Mesendoderm (in vitro differentiated cells): ENCODE data around the gene NIPAL4.
A peak's percentile ranks its signal among the peaks of the same experiment; 100 is the strongest.

ENCODE experiments used
- DNase-seq: peaks from one replicate; pipeline ENCODE4 v3.0.0; 2013
- H2AK5ac ChIP-seq: 2 replicates; pipeline ENCODE4 v1.6.1; 2013; ENCODE audit warnings: low read length, inconsistent platforms
- H2BK120ac ChIP-seq: 2 replicates; pipeline ENCODE4 v1.6.1; 2013; ENCODE audit warnings: low read depth, mild to moderate bottlenecking, low read length, moderate library complexity, mixed read lengths
- H2BK15ac ChIP-seq: replicated peaks from 2 replicates; pipeline ENCODE4 v1.6.1; 2013; ENCODE audit warnings: low read depth, mild to moderate bottlenecking, moderate library complexity
- H2BK5ac ChIP-seq: 2 replicates; pipeline ENCODE4 v1.6.1; 2013; ENCODE audit warnings: low read length, inconsistent platforms
- H3K18ac ChIP-seq: 2 replicates; pipeline ENCODE4 v1.6.1; 2013; ENCODE audit warnings: mild to moderate bottlenecking, low read length, mixed read lengths
- H3K23ac ChIP-seq: one replicate; pipeline ENCODE4 v1.6.1; 2013; ENCODE audit warnings: low read length
- H3K27ac ChIP-seq: 2 replicates; pipeline ENCODE4 v1.5.1; 2013; ENCODE audit warnings: low read depth, mild to moderate bottlenecking, inconsistent platforms, low read length, moderate library complexity
- H3K27me3 ChIP-seq: 2 replicates; pipeline ENCODE4 v1.6.1; 2013; ENCODE audit warnings: low read length, control low read depth, mild to moderate bottlenecking, inconsistent platforms; ENCODE audit not compliant: insufficient read depth, poor library complexity
- H3K36me3 ChIP-seq: 2 replicates; pipeline ENCODE4 v1.6.1; 2013; ENCODE audit warnings: low read length, inconsistent platforms; ENCODE audit not compliant: control insufficient read depth, insufficient read depth
- H3K4ac ChIP-seq: one replicate; pipeline ENCODE4 v1.6.1; 2013; ENCODE audit warnings: low read depth, mild to moderate bottlenecking, low read length, moderate library complexity
- H3K4me1 ChIP-seq: 2 replicates; pipeline ENCODE4 v1.6.1; 2013; ENCODE audit warnings: low read depth, low read length, inconsistent platforms; ENCODE audit not compliant: control insufficient read depth
- H3K4me2 ChIP-seq: 2 replicates; pipeline ENCODE4 v1.6.1; 2013; ENCODE audit warnings: low read length
- H3K4me3 ChIP-seq: 2 replicates; pipeline ENCODE4 v1.5.1; 2013; ENCODE audit warnings: mild to moderate bottlenecking, low read length
- H3K56ac ChIP-seq: one replicate; pipeline ENCODE4 v1.6.1; 2013; ENCODE audit warnings: low read length
- H3K79me1 ChIP-seq: 2 replicates; pipeline ENCODE4 v1.6.1; 2013; ENCODE audit warnings: low read length, inconsistent platforms
- H3K79me2 ChIP-seq: 2 replicates; pipeline ENCODE4 v1.6.1; 2013; ENCODE audit warnings: mild to moderate bottlenecking, low read length; ENCODE audit not compliant: control insufficient read depth, insufficient read depth
- H3K9ac ChIP-seq: 2 replicates; pipeline ENCODE4 v1.6.1; 2013; ENCODE audit warnings: low read length, inconsistent platforms
- H4K5ac ChIP-seq: one replicate; pipeline ENCODE4 v1.6.1; 2013; ENCODE audit warnings: low read length
- H4K8ac ChIP-seq: one replicate; pipeline ENCODE4 v1.6.1; 2013; ENCODE audit warnings: low read depth, mild to moderate bottlenecking, control low read depth, low read length, moderate library complexity
- WGBS: extraction: QIAGEN DNeasy Blood & Tissue Kit; methylation state at CpG from one replicate; pipeline ENCODE4 v1.1.7; 2013; ENCODE audit warnings: low lambda C conversion rate, missing lambda C conversion rate; ENCODE audit not compliant: insufficient coverage; ENCODE audit errors: extremely low coverage; 5-methylcytosine and 5-hydroxymethylcytosine counted together

Gene NIPAL4

DNA sequence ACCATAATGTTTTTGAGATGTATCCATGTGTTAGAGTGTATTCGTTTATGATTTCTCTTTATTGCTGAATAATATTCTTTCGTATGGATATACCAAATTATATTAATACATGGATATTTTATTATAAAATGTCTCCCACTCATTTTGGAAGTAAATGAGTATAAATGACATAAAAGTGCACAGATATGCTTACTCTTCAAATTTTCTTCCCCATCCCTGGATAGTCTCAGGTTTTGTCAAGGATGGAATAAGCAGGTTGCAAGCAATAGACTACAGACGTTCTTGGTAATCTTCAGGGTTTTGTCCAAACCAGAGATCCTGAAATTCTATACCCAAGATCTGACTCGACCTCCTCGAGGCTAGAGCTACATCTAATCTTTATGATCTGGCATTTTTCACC is 50.7 kb downstream of the NIPAL4 start:
- H2AK5ac ChIP-seq, result no peak overlapping the region
- no peak overlapping the region for H3K4me3 ChIP-seq
- H3K36me3 ChIP-seq, result peaks cover 47% of the 10 kb centered on the region
- H3K27ac ChIP-seq, result no peak overlapping the region
- no peak overlapping the region for H3K23ac ChIP-seq
- H3K4ac ChIP-seq, result no peak overlapping the region
- no peaks in the 10 kb centered on the region for H3K79me2 ChIP-seq
- H2BK5ac ChIP-seq, result no peak overlapping the region
- H3K56ac ChIP-seq, result no peak overlapping the region
- no peak overlapping the region for H4K5ac ChIP-seq
- no peak overlapping the region for H3K4me2 ChIP-seq
- H3K4me1 ChIP-seq, result no peaks in the 10 kb centered on the region
- H3K27me3 ChIP-seq, result no peaks in the 10 kb centered on the region
- H2BK120ac ChIP-seq, result no peak overlapping the region
- no peak overlapping the region for H4K8ac ChIP-seq
- H3K18ac ChIP-seq, result no peak overlapping the region
- peaks cover 21% of the 10 kb centered on the region for H3K79me1 ChIP-seq
- DNase-seq, result no peak
- no peak overlapping the region for H2BK15ac ChIP-seq
- no peak overlapping the region for H3K9ac ChIP-seq
- no CpG with 5 or more reads among the region's 5 CpGs for WGBS

DNA sequence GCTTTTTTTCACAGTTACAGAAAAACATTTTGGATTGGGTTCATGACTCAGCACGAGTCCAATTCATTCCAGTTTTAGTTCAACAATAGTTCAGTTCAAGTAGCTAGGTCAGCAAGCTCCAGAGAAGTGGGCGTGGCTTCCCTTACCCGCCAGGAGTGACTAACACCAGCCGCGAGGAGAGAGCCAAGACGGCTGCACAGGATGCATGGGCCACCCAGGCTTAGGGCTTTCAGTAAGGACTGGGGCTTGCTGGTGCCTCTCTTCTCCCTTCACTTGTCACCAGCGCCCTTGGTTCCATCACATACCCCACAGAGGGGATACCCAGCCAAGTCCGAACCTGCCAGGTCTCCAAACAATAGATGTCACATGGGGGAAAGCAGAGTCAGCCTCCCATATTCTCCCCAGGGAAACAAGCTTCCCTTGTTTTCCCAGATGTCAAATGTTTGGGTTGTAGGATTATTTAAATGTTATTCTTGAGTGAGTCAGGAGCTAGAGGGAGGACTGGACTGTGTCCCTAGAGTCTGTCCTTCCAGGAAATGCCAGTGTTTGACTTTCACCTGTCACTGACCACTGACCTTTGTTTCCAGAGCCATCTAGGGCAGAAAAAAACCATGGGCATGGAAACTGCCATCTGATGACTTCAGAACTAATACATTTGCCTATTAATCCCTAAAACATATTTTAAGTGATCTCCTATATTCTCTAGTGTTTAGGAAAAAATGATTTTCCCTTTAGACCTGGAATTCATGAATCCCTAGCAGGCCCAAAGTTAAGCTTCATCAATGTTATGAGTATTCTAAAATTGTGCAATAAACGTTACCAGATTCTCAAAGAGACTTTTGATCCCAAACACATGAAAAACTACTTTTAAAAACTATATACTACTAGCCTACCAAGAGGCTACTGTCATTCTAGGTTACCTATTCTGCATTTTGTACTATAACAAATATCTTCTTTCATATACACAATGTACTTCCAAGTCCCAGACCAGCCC is 51.9 kb downstream of the NIPAL4 start:
- H4K8ac ChIP-seq, result no peak overlapping the region
- H3K36me3 ChIP-seq, result peaks cover 48% of the 10 kb centered on the region
- no peak overlapping the region for H2BK120ac ChIP-seq
- H3K56ac ChIP-seq, result no peak overlapping the region
- no peak overlapping the region for H3K9ac ChIP-seq
- no peak overlapping the region for H3K4me2 ChIP-seq
- no peak overlapping the region for H3K4ac ChIP-seq
- H2BK15ac ChIP-seq, result no peak overlapping the region
- no peak overlapping the region for H3K27ac ChIP-seq
- peaks cover 22% of the 10 kb centered on the region for H3K79me1 ChIP-seq
- no peak overlapping the region for H2BK5ac ChIP-seq
- no peak overlapping the region for H2AK5ac ChIP-seq
- H3K18ac ChIP-seq, result no peak overlapping the region
- H3K79me2 ChIP-seq, result peaks cover under 1% of the 10 kb centered on the region
- H3K23ac ChIP-seq, result no peak overlapping the region
- no CpG with 5 or more reads among the region's 9 CpGs for WGBS
- H3K27me3 ChIP-seq, result no peaks in the 10 kb centered on the region
- H3K4me1 ChIP-seq, result no peaks in the 10 kb centered on the region
- H3K4me3 ChIP-seq, result no peak overlapping the region
- no peak overlapping the region for H4K5ac ChIP-seq
- DNase-seq, result peak; percentile 64

DNA sequence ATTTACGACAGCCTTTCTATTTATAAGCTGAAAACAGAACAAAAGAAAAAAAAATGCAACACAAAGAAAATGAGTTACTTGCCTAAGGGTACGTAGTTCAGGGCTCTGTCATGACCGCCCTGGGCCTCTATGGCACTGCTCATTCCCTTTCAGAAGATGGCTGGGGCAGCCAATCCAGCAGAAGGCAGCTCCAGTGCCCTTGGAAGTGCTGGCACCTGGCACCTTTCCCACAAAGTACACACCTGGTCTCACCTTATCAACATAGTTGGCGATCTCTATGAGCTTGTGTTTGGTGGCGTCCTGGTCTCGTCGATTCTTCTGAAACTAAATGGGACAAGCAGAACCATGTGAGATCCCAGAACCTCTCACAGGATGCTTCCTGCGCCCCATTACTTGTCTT is 53.2 kb downstream of the NIPAL4 start:
- H2BK5ac ChIP-seq, result no peak overlapping the region
- no peak overlapping the region for H3K4me2 ChIP-seq
- H3K79me2 ChIP-seq, result peaks cover 2% of the 10 kb centered on the region
- H4K5ac ChIP-seq, result no peak overlapping the region
- peaks cover 50% of the 10 kb centered on the region for H3K36me3 ChIP-seq
- no peak for DNase-seq
- H2BK120ac ChIP-seq, result no peak overlapping the region
- no peak overlapping the region for H4K8ac ChIP-seq
- peaks cover 23% of the 10 kb centered on the region for H3K79me1 ChIP-seq
- H3K23ac ChIP-seq, result no peak overlapping the region
- H3K18ac ChIP-seq, result no peak overlapping the region
- no peak overlapping the region for H3K9ac ChIP-seq
- H3K27ac ChIP-seq, result no peak overlapping the region
- H3K4me3 ChIP-seq, result no peak overlapping the region
- H2AK5ac ChIP-seq, result no peak overlapping the region
- no peak overlapping the region for H3K56ac ChIP-seq
- no peak overlapping the region for H2BK15ac ChIP-seq
- H3K27me3 ChIP-seq, result no peaks in the 10 kb centered on the region
- no peaks in the 10 kb centered on the region for H3K4me1 ChIP-seq
- H3K4ac ChIP-seq, result no peak overlapping the region
- WGBS, result no CpG with 5 or more reads among the region's 8 CpGs

DNA sequence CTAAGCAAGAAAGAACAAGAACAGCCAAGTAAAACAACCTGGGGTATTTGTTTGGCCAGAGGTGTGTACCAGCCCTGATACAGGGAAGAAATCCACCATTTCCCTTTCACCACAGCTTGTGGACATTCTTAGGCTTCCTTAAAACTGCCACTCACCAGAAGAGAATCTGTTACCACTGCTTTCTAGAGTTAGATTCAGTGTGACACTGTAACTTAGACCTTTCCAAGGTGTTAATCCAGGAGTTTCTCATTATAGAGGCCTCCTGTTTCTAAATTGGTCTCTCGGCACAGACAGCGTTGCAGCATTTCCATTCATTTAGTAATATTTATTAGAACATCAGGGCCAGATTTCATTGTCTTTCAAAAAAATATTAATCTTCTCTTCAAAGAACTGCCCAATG is 55.0 kb downstream of the NIPAL4 start:
- Histone ChIP-seq H3K4me1 (no peaks in the 10 kb centered on the region), H3K56ac (no peak overlapping the region)

DNA sequence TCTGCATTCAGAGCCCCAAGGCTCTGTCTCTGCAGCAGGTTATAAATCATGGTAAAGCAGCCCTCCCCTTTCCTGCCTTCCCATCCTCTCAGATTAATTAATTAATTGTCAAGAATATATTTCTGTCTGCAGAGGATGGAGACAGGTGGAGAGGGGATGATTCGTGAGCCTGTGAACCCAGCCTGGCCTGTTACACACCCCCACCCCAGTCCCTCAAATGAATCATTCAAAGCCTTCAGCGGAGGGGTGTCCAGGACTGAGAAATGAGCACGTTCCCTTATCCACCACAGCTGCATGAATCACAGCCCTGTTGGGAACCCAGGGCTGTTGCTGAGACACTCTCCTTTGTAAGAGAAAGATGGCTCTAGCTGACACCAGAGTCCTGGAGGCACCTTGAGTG is 56.0 kb downstream of the NIPAL4 start:
- H3K4me2 ChIP-seq, result no peak overlapping the region
- no peak overlapping the region for H4K8ac ChIP-seq
- H2BK5ac ChIP-seq, result no peak overlapping the region
- H3K79me2 ChIP-seq, result peaks cover 11% of the 10 kb centered on the region
- no peak overlapping the region for H3K23ac ChIP-seq
- H2BK120ac ChIP-seq, result no peak overlapping the region
- peaks cover 36% of the 10 kb centered on the region for H3K79me1 ChIP-seq
- WGBS, result no CpG with 5 or more reads among the region's 3 CpGs
- H3K4me3 ChIP-seq, result no peak overlapping the region
- H3K56ac ChIP-seq, result no peak overlapping the region
- H3K4me1 ChIP-seq, result no peaks in the 10 kb centered on the region
- H3K27ac ChIP-seq, result no peak overlapping the region
- H3K36me3 ChIP-seq, result peaks cover 52% of the 10 kb centered on the region
- no peak overlapping the region for H4K5ac ChIP-seq
- no peak overlapping the region for H3K18ac ChIP-seq
- no peak overlapping the region for H3K4ac ChIP-seq
- no peak overlapping the region for H3K9ac ChIP-seq
- H3K27me3 ChIP-seq, result no peaks in the 10 kb centered on the region
- DNase-seq, result no peak
- H2AK5ac ChIP-seq, result no peak overlapping the region
- no peak overlapping the region for H2BK15ac ChIP-seq

More for the DNA sequence above, 55.0 kb downstream of the NIPAL4 start:
- no peak overlapping the region for H3K23ac ChIP-seq
- H2AK5ac ChIP-seq, result no peak overlapping the region
- no CpG with 5 or more reads among the region's 2 CpGs for WGBS
- no peak overlapping the region for H3K18ac ChIP-seq
- no peak overlapping the region for H4K8ac ChIP-seq
- H3K4ac ChIP-seq, result no peak overlapping the region
- H2BK5ac ChIP-seq, result no peak overlapping the region
- no peak overlapping the region for H3K4me2 ChIP-seq
- H3K27ac ChIP-seq, result no peak overlapping the region
- H4K5ac ChIP-seq, result no peak overlapping the region
- no peak for DNase-seq
- H3K4me3 ChIP-seq, result no peak overlapping the region
- no peak overlapping the region for H3K9ac ChIP-seq
- no peaks in the 10 kb centered on the region for H3K27me3 ChIP-seq
- peaks cover 50% of the 10 kb centered on the region for H3K36me3 ChIP-seq
- peaks cover 29% of the 10 kb centered on the region for H3K79me1 ChIP-seq
- H2BK15ac ChIP-seq, result no peak overlapping the region
- no peak overlapping the region for H2BK120ac ChIP-seq
- peaks cover 3% of the 10 kb centered on the region for H3K79me2 ChIP-seq
